Measurements from ENCODE around the gene ABCB11.

Gene ABCB11

DNA sequence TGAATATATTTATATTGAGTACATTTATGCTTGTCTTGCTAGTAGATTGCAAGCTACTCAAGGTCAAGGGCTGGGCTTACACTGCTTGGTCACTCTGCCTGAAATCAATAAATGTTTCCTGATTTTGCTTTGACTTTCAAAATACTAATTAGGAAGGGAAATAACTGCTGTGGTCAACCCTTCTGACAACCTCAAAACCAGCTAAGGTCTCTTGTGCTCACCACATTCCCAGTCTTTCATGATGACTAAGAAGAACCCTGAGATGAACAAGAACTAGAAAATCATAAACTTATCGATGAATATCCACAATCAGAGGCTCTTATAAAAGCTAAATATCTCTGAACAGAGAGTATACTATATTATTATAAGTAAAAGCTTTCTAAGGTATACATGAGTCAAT is 33.3 kb downstream of the ABCB11 start:
- no peak for TF ChIP-seq FOXP2 (optimal IDR thresholded peaks at IDR 0.05; ENCODE audit: borderline replicate concordance, extremely low read depth, extremely low read length, insufficient read depth)
- TF ChIP-seq SIN3A (IDR thresholded peaks at IDR 0.05; ENCODE audit: borderline replicate concordance, insufficient read depth, low read length): no peak

GRCh38 chr2:168997118-168997521 is 34.0 kb downstream of the ABCB11 start:
- no peak for TF ChIP-seq FOXP2 (optimal IDR thresholded peaks at IDR 0.05; ENCODE audit: borderline replicate concordance, extremely low read depth, extremely low read length, insufficient read depth)
- TF ChIP-seq REST (IDR thresholded peaks at IDR 0.05; ENCODE audit: insufficient read depth in 1 of 2, low read depth in 2 of 2, low read length in 2 of 2): no peak
- no peak for TF ChIP-seq TAF1 (IDR thresholded peaks at IDR 0.05; ENCODE audit: borderline replicate concordance, insufficient read depth, low read length)
- no peak for TF ChIP-seq SIN3A (IDR thresholded peaks at IDR 0.05; ENCODE audit: borderline replicate concordance, insufficient read depth, low read length)
- no peak for TF ChIP-seq POLR2AphosphoS5 (IDR thresholded peaks at IDR 0.05; ENCODE audit: low read depth, low read length)

DNA sequence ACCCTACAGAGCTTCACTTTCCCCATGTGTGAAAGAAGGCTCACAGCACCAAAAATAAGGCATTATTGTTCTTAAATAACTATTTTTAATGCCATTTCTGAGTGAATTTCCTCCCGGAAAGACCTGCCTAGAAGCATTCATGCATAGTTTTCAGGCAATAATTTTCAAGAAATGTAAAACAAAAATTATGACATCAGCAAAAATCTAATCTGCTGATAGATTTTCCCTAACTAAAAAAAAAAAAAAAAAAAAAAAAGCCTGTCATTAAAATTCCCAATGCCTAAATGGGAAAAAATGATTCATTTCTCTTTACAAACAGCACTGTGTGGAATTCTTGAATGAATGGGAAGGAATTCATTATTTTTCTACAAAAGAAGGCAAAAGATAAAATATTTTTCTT is 35.4 kb downstream of the ABCB11 start:
- TF ChIP-seq TAF1 (IDR thresholded peaks at IDR 0.05; ENCODE audit: borderline replicate concordance, insufficient read depth, low read length): no peak

- TF ChIP-seq REST (IDR thresholded peaks at IDR 0.05; ENCODE audit: insufficient read depth in 1 of 2, low read depth in 2 of 2, low read length in 2 of 2) (no peak), TAF1 (IDR thresholded peaks at IDR 0.05; ENCODE audit: borderline replicate concordance, insufficient read depth, low read length) (no peak), POLR2AphosphoS5 (IDR thresholded peaks at IDR 0.05; ENCODE audit: low read depth, low read length) (no peak), FOXP2 (optimal IDR thresholded peaks at IDR 0.05; ENCODE audit: borderline replicate concordance, extremely low read depth, extremely low read length, insufficient read depth) (no peak), SIN3A (IDR thresholded peaks at IDR 0.05; ENCODE audit: borderline replicate concordance, insufficient read depth, low read length) (no peak)
Observed at GRCh38 chr2:168993538-168993937, 37.6 kb downstream of the ABCB11 start.

DNA sequence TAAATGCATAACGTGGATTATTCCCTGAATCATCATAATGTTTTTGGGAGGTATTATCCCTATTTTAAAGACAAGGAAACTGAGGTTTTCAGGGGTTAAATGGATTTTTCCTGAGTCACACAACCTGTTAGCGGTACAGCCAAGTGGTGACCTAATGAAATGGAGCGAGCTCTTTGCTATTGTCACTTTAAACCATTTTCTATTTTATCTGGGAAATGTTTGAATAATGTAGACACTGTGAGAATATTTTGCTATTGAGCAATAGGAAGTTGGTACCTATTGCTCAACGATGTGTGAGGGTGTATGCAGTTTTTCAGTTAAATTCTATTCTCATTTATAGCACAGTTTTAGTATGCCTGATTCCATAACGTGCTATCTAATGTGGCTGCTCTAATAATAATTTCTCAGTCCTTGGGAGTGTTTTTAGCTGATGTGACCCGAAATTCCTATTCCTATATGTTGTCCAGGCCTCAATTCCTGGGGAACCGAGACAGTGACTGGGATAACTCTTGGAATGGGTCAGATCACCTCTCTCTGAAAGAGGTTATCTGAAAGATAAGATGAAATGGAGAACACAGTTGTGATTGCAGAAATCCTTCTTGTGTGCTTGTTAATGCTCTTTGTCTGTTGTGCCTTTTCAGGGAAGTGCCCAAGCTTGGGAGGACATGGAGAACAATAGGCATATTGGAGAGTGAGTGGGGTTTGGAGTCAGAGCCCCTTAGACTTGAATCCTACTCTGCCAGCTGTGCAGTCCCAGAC is 38.4 kb downstream of the ABCB11 start:
- no peak for TF ChIP-seq TAF1 (IDR thresholded peaks at IDR 0.05; ENCODE audit: borderline replicate concordance, insufficient read depth, low read length)

DNA sequence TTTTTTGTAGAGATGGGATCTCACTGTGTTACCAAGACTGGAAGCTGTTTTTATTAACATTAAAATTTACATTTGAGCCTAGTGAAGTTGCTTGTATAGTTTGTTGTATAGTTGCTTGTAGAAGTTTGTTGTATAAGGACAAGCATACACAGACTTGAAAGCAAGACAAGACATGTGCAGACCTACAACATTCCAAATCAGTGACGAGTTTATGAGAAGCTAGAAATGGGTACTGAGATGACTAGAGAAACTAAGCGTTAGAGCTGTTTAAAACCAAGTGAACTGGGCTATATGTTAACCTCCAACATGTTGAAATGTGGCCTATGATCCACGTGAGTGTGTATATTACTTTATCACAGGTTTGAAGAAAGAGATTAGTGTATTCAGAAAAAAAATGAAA is 39.1 kb downstream of the ABCB11 start:
- no peak for TF ChIP-seq FOXP2 (optimal IDR thresholded peaks at IDR 0.05; ENCODE audit: borderline replicate concordance, extremely low read depth, extremely low read length, insufficient read depth)
- no peak for TF ChIP-seq POLR2AphosphoS5 (IDR thresholded peaks at IDR 0.05; ENCODE audit: low read depth, low read length)
- no peak for TF ChIP-seq REST (IDR thresholded peaks at IDR 0.05; ENCODE audit: insufficient read depth in 1 of 2, low read depth in 2 of 2, low read length in 2 of 2)
- no peak for TF ChIP-seq SIN3A (IDR thresholded peaks at IDR 0.05; ENCODE audit: borderline replicate concordance, insufficient read depth, low read length)
- TF ChIP-seq TAF1 (IDR thresholded peaks at IDR 0.05; ENCODE audit: borderline replicate concordance, insufficient read depth, low read length): no peak

- TF ChIP-seq SIN3A (IDR thresholded peaks at IDR 0.05; ENCODE audit: borderline replicate concordance, insufficient read depth, low read length) (no peak), REST (IDR thresholded peaks at IDR 0.05; ENCODE audit: insufficient read depth in 1 of 2, low read depth in 2 of 2, low read length in 2 of 2) (no peak), POLR2AphosphoS5 (IDR thresholded peaks at IDR 0.05; ENCODE audit: low read depth, low read length) (no peak), TAF1 (IDR thresholded peaks at IDR 0.05; ENCODE audit: borderline replicate concordance, insufficient read depth, low read length) (no peak), FOXP2 (optimal IDR thresholded peaks at IDR 0.05; ENCODE audit: borderline replicate concordance, extremely low read depth, extremely low read length, insufficient read depth) (no peak)
Observed at GRCh38 chr2:168988755-168989154, 42.4 kb downstream of the ABCB11 start.
